ENCODE measurements around the gene IARS1.

- TF ChIP-seq, protein P1, sequence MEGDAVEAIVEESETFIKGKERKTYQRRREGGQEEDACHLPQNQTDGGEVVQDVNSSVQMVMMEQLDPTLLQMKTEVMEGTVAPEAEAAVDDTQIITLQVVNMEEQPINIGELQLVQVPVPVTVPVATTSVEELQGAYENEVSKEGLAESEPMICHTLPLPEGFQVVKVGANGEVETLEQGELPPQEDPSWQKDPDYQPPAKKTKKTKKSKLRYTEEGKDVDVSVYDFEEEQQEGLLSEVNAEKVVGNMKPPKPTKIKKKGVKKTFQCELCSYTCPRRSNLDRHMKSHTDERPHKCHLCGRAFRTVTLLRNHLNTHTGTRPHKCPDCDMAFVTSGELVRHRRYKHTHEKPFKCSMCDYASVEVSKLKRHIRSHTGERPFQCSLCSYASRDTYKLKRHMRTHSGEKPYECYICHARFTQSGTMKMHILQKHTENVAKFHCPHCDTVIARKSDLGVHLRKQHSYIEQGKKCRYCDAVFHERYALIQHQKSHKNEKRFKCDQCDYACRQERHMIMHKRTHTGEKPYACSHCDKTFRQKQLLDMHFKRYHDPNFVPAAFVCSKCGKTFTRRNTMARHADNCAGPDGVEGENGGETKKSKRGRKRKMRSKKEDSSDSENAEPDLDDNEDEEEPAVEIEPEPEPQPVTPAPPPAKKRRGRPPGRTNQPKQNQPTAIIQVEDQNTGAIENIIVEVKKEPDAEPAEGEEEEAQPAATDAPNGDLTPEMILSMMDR (conservative IDR thresholded peaks at IDR 0.05; ENCODE audit: low read depth in 2 of 2): no peak
- TF ChIP-seq POLR2AphosphoS5 (IDR thresholded peaks at IDR 0.05; ENCODE audit: low read depth): no peak
- TF ChIP-seq EZH2 (IDR thresholded peaks at IDR 0.05; ENCODE audit: low read depth, unreplicated experiment): no peak
- TF ChIP-seq, protein P2, sequence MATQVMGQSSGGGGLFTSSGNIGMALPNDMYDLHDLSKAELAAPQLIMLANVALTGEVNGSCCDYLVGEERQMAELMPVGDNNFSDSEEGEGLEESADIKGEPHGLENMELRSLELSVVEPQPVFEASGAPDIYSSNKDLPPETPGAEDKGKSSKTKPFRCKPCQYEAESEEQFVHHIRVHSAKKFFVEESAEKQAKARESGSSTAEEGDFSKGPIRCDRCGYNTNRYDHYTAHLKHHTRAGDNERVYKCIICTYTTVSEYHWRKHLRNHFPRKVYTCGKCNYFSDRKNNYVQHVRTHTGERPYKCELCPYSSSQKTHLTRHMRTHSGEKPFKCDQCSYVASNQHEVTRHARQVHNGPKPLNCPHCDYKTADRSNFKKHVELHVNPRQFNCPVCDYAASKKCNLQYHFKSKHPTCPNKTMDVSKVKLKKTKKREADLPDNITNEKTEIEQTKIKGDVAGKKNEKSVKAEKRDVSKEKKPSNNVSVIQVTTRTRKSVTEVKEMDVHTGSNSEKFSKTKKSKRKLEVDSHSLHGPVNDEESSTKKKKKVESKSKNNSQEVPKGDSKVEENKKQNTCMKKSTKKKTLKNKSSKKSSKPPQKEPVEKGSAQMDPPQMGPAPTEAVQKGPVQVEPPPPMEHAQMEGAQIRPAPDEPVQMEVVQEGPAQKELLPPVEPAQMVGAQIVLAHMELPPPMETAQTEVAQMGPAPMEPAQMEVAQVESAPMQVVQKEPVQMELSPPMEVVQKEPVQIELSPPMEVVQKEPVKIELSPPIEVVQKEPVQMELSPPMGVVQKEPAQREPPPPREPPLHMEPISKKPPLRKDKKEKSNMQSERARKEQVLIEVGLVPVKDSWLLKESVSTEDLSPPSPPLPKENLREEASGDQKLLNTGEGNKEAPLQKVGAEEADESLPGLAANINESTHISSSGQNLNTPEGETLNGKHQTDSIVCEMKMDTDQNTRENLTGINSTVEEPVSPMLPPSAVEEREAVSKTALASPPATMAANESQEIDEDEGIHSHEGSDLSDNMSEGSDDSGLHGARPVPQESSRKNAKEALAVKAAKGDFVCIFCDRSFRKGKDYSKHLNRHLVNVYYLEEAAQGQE (IDR thresholded peaks at IDR 0.05; ENCODE audit: unreplicated experiment): no peak
- no peak for TF ChIP-seq EZH2phosphoT487 (IDR thresholded peaks at IDR 0.05; ENCODE audit: unreplicated experiment)
Observed at GRCh38 chr9:92341578-92341977, 48.1 kb upstream of the IARS1 start.

All from GM23338 (cell line).